ENCODE results near the gene LRRC4C. TPM values are rescaled to one million over a fixed set of nuclear protein-coding genes. Genes with fewer than 3 reads are reported as not detected.

Gene LRRC4C
- total RNA-seq, 1 experiment from 2014 or later = not detected

DNA sequence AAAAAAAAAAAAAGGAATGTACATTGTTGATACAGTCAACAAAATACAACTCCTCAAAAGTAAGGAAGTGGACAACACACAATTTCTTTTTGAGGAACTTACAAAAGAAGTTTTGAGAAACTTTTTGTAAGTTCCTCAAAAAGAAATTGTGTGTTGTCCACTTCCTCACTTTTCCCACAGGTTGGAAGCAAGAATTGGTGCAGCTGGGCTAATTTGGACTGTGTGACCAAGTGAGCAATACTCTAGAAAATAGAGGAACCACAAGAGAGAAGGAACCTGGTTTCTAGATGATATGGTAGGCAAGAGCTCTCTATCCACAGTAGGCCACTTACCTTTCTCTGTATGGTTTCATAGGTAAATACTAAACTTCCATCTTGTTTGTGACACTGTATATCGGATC lies 1053.8 kb downstream of the LRRC4C start:
- Mint-ChIP-seq H3K27ac (ENCODE audit: unreplicated experiment) (no peak overlapping the region), H3K36me3 (ENCODE audit: insufficient read depth, unreplicated experiment) (no peaks in the 10 kb centered on the region), H3K4me1 (ENCODE audit: low read depth, unreplicated experiment) (no peaks in the 10 kb centered on the region), H3K9me3 (ENCODE audit: low read depth, unreplicated experiment) (peaks cover 11% of the 10 kb centered on the region), H3K27me3 (ENCODE audit: unreplicated experiment) (no peaks in the 10 kb centered on the region), H3K4me3 (ENCODE audit: low read depth, unreplicated experiment) (no peak overlapping the region)
- DNase-seq = no peak
- TF ChIP-seq, protein P1, sequence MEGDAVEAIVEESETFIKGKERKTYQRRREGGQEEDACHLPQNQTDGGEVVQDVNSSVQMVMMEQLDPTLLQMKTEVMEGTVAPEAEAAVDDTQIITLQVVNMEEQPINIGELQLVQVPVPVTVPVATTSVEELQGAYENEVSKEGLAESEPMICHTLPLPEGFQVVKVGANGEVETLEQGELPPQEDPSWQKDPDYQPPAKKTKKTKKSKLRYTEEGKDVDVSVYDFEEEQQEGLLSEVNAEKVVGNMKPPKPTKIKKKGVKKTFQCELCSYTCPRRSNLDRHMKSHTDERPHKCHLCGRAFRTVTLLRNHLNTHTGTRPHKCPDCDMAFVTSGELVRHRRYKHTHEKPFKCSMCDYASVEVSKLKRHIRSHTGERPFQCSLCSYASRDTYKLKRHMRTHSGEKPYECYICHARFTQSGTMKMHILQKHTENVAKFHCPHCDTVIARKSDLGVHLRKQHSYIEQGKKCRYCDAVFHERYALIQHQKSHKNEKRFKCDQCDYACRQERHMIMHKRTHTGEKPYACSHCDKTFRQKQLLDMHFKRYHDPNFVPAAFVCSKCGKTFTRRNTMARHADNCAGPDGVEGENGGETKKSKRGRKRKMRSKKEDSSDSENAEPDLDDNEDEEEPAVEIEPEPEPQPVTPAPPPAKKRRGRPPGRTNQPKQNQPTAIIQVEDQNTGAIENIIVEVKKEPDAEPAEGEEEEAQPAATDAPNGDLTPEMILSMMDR (IDR thresholded peaks at IDR 0.05; ENCODE audit: unreplicated experiment) = no peak
- CTCF ChIA-PET = no interaction called here
- intact Hi-C loops (cut with micrococcal nuclease; ENCODE audit: unreplicated experiment) = no loop called here
- BruUV-seq (replicated peaks) = no TSS peak

DNA sequence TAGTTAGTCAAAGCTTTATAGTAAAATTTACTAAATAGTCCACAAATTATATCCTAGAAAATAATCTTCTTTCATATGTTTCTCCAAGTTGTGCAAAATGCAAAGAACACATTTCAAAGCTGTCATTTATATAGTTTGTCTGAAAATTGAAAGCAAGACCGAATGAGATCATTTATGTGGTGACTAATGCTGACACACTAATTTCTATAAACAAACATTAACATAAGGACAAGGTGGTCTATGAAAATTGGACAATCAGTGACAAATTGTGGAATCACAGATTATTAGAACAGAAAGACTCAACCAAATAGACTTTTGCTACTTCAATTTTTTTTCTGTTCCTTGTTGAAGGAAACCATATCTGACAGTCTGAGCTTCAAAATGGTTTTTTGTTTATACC lies 1056.1 kb downstream of the LRRC4C start:
- no TSS peak for BruUV-seq (replicated peaks)
- Mint-ChIP-seq H3K9me3 (ENCODE audit: low read depth, unreplicated experiment) (peaks cover 14% of the 10 kb centered on the region), H3K27me3 (ENCODE audit: unreplicated experiment) (no peaks in the 10 kb centered on the region), H3K4me3 (ENCODE audit: low read depth, unreplicated experiment) (no peak overlapping the region), H3K27ac (ENCODE audit: unreplicated experiment) (no peak overlapping the region), H3K4me1 (ENCODE audit: low read depth, unreplicated experiment) (no peaks in the 10 kb centered on the region), H3K36me3 (ENCODE audit: insufficient read depth, unreplicated experiment) (no peaks in the 10 kb centered on the region)
- no peak for DNase-seq
- intact Hi-C loops (cut with micrococcal nuclease; ENCODE audit: unreplicated experiment) = no loop called here
- CTCF ChIA-PET = no interaction called here
- TF ChIP-seq, protein P1 (IDR thresholded peaks at IDR 0.05; ENCODE audit: unreplicated experiment) = no peak

DNA sequence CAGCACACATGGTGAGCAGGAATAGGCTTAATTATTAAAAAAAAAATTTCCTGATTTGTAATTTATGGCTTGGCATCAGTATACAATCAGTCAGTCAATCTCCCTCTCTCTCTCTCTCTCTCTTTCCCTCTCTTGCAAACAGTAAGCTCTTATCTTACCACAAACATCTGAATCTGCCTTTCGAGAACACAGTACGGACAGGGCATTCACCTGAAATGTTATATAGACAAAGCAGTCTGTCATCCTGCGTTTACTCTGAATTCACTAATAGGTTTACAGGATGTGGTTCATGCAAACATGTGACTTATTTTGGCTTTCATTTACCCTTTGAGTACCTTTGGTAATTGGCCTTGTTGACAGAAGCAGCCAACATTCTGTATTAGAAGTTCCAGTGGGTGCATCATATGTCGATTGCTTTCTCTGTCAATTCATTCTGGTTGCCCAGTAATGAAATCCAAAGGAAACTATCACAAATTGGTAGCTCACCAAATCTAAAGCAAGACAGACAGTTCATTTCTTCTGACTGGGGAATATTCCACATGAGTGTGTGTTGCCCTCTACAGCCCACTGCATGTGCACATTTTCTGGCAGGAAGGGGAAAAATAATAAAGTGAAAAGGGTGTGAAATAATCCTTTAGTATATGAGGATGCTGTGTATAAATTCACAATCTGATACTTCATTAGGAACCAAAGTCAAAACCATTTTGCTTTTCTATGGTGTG lies 1058.2 kb downstream of the LRRC4C start:
- Mint-ChIP-seq H3K27ac (ENCODE audit: unreplicated experiment) (no peak overlapping the region), H3K4me1 (ENCODE audit: low read depth, unreplicated experiment) (no peaks in the 10 kb centered on the region), H3K27me3 (ENCODE audit: unreplicated experiment) (no peaks in the 10 kb centered on the region), H3K4me3 (ENCODE audit: low read depth, unreplicated experiment) (no peak overlapping the region), H3K9me3 (ENCODE audit: low read depth, unreplicated experiment) (peaks cover 11% of the 10 kb centered on the region), H3K36me3 (ENCODE audit: insufficient read depth, unreplicated experiment) (no peaks in the 10 kb centered on the region)
- CTCF ChIA-PET = no interaction called here
- no TSS peak for BruUV-seq (replicated peaks)
- TF ChIP-seq, protein P1 (IDR thresholded peaks at IDR 0.05; ENCODE audit: unreplicated experiment) = no peak
- intact Hi-C loops (cut with micrococcal nuclease; ENCODE audit: unreplicated experiment) = no loop called here
- no peak for DNase-seq

DNA sequence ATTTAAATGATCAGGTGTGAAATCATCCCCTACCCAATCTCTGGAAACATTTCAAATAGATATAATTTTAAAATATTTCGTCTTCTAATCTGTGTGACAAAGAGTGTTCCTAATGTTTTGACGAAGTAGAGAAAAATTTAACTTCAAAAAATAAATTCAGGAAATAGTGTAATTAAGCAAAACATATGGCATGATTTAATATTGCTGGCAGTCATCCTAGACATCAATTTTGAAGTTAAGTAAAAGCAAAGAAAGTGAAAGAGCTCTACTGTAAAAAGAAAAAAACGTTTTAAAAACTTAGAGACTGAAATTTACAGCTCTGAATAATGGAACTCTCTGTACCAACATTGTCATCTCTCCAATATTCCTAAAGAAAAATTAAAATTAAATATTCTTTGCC lies 1062.3 kb downstream of the LRRC4C start:
- H3K27me3 Mint-ChIP-seq (ENCODE audit: unreplicated experiment) = no peaks in the 10 kb centered on the region
- intact Hi-C loops (cut with micrococcal nuclease; ENCODE audit: unreplicated experiment) = no loop called here
- H3K9me3 Mint-ChIP-seq (ENCODE audit: low read depth, unreplicated experiment) = peaks cover 8% of the 10 kb centered on the region
- no peaks in the 10 kb centered on the region for H3K36me3 Mint-ChIP-seq (ENCODE audit: insufficient read depth, unreplicated experiment)
- BruUV-seq (replicated peaks) = no TSS peak
- H3K27ac Mint-ChIP-seq (ENCODE audit: unreplicated experiment) = no peak overlapping the region
- CTCF ChIA-PET = no interaction called here
- no peak for DNase-seq
- TF ChIP-seq, protein P1 (IDR thresholded peaks at IDR 0.05; ENCODE audit: unreplicated experiment) = no peak
- no peak overlapping the region for H3K4me3 Mint-ChIP-seq (ENCODE audit: low read depth, unreplicated experiment)
- no peaks in the 10 kb centered on the region for H3K4me1 Mint-ChIP-seq (ENCODE audit: low read depth, unreplicated experiment)
